ENCODE data around the gene TSC22D2. TPM values are rescaled to one million over a fixed set of nuclear protein-coding genes. Genes with fewer than 3 reads are reported as not detected.
A peak's percentile ranks its signal among the peaks of the same experiment; 100 is the strongest.
"Not testable (repeated sequence)": the region's sequence is repeated elsewhere in the genome, so short reads cannot be mapped to it uniquely, and the experiment has no call there.

The TSC22D2 gene
- total RNA-seq, 3 donors from 2014 or later = 21.8 to 35.5 (median 31.3) TPM

DNA sequence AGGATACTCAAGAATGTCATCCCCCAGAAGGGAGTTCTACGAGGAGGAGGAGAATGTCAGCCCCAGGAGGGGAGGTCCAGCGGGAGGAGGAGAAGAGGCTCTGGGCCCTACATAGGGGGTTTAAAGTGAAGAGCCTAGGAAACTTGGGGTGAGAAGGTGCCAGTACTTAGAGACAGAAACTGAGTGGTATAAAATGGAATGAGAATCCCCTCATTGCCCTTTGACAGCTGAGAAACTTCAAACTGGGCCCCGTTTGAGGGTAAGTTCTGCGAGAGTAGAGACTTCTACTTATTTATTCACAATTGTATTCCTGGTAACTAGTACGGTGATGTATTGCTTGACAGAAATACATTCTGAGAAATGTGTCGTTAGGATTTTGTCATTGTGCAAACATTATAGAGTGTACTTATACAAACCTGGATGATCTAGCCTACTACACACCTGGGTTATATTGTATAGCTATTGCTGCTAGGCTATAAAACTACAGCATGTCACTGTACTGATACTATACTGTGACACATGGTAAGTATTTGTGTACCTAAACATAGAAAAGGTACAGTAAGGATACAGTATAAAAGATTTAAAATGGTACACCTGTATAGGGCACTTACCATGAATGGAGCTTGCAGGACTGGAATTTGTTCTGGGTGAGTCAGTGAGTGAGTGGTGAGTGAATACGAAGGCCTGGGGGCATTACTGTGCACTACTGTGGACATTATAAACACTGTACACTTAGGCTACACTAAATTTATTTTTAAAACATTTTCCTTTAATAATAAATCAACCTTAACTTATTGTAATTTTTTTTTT is 62.0 kb downstream of the TSC22D2 start:
- intact Hi-C loops (cut with DNase I, micrococcal nuclease) = no loop called here
- peak in 1 of 3 donors; percentile 28 for DNase-seq
- Histone ChIP-seq H3K36me3 (ENCODE audit: low read depth) (no peaks in the 10 kb centered on the region), H3K9me3 (no peaks in the 10 kb centered on the region), H3K4me3 (no peak overlapping the region), H3K4me1 (ENCODE audit: low read depth) (peaks cover 8% of the 10 kb centered on the region)
- TF ChIP-seq, protein P1, sequence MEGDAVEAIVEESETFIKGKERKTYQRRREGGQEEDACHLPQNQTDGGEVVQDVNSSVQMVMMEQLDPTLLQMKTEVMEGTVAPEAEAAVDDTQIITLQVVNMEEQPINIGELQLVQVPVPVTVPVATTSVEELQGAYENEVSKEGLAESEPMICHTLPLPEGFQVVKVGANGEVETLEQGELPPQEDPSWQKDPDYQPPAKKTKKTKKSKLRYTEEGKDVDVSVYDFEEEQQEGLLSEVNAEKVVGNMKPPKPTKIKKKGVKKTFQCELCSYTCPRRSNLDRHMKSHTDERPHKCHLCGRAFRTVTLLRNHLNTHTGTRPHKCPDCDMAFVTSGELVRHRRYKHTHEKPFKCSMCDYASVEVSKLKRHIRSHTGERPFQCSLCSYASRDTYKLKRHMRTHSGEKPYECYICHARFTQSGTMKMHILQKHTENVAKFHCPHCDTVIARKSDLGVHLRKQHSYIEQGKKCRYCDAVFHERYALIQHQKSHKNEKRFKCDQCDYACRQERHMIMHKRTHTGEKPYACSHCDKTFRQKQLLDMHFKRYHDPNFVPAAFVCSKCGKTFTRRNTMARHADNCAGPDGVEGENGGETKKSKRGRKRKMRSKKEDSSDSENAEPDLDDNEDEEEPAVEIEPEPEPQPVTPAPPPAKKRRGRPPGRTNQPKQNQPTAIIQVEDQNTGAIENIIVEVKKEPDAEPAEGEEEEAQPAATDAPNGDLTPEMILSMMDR (IDR thresholded peaks at IDR 0.05) = no peak
- peak; percentile 96 for ATAC-seq

DNA sequence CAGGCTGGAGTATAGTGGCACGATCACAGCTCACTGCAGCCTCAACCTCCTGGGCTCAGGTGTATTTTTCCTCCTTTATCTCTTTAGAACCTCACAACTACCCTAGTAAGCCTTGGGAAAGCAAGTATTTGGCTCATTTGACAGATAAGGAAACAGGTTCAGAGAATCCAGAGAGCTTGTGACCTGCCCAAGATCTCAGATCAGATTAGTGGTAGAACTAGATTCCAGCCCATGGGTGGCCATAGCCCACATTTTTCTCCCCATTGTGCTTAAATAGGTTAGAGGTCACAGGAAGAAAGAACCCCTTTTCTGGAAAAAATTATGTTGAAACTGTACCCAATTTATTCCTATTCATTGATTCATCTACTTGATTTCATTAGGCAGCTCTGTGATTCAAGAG is 64.3 kb downstream of the TSC22D2 start:
- intact Hi-C loops (cut with DNase I, micrococcal nuclease) = no loop called here
- peaks cover 8% of the 10 kb centered on the region for H3K4me1 ChIP-seq (ENCODE audit: low read depth)
- no peak for DNase-seq
- no peaks in the 10 kb centered on the region for H3K36me3 ChIP-seq (ENCODE audit: low read depth)
- no peak for ATAC-seq
- no peak overlapping the region for H3K4me3 ChIP-seq
- peaks cover 4% of the 10 kb centered on the region for H3K9me3 ChIP-seq
- TF ChIP-seq, protein P1 (IDR thresholded peaks at IDR 0.05) = no peak

DNA sequence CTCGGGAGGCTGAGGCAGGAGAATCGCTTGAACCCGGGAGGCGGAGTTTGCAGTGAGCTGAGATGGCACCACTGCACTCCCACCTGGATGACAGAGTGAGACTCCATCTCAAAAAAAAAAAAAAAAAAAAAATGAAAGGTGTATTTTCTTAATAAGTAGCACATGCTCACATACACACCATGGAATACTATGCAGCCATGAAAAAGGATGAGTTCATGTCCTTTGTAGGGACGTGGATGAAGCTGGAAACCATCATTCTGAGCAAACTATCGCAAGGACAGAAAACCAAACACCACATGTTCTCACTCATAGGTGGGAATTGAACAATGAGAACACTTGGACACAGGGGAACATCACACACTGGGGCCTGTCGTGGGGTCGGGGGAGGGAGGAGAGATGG is 65.1 kb downstream of the TSC22D2 start:
- intact Hi-C loops (cut with DNase I, micrococcal nuclease); H3K9me3 ChIP-seq; H3K4me3 ChIP-seq; H3K36me3 ChIP-seq (ENCODE audit: low read depth); ATAC-seq; DNase-seq; H3K4me1 ChIP-seq (ENCODE audit: low read depth): not testable (repeated sequence)

DNA sequence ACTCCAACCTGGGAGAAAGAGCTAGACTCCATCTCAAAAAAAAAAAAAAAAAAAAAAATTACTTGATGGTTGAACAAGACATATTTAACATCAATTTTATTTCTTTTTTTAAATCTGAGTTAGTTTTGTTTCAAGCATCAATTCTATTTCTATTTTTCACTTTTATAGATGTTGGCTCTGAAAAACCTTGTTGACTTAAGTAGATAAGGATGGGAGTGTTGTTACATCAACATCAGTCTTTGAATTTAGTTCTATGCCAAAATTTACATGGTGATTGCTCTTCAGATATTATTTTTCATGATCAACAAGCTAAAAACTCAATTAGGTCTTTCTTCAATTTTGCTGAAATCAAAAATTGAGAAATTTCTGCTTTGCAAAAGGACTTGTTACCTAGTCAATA is 71.3 kb downstream of the TSC22D2 start:
- intact Hi-C loops (cut with DNase I, micrococcal nuclease) = no loop called here
- TF ChIP-seq, protein P1 (IDR thresholded peaks at IDR 0.05) = no peak
- no peaks in the 10 kb centered on the region for H3K4me1 ChIP-seq (ENCODE audit: low read depth)
- no peaks in the 10 kb centered on the region for H3K36me3 ChIP-seq (ENCODE audit: low read depth)
- ATAC-seq = no peak
- peaks cover 7% of the 10 kb centered on the region for H3K9me3 ChIP-seq
- DNase-seq = no peak
- no peak overlapping the region for H3K4me3 ChIP-seq

DNA sequence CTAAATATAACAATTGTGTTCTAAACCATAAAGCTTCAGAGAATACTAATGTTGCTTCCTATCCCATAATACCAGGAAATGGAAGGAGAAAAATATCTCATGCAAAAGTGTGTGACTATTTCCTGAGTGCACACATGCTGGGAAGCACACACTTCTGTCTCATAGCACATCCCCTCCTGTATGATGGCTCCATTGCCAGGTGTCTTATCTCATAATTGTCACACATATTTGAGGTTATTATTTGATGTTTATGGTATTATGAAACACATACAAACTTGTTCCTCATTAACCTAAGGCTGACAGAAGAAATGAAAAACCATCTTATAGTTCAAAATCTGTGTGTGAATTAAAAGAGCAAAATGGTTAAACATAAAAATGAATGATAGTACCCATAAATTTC is 72.8 kb downstream of the TSC22D2 start:
- intact Hi-C loops (cut with DNase I, micrococcal nuclease) = no loop called here
- H3K4me1 ChIP-seq (ENCODE audit: low read depth) = no peaks in the 10 kb centered on the region
- ATAC-seq = peak; percentile 61
- peaks cover 11% of the 10 kb centered on the region for H3K9me3 ChIP-seq
- TF ChIP-seq, protein P1 (IDR thresholded peaks at IDR 0.05) = no peak
- H3K4me3 ChIP-seq = no peak overlapping the region
- no peaks in the 10 kb centered on the region for H3K36me3 ChIP-seq (ENCODE audit: low read depth)
- no peak for DNase-seq

DNA sequence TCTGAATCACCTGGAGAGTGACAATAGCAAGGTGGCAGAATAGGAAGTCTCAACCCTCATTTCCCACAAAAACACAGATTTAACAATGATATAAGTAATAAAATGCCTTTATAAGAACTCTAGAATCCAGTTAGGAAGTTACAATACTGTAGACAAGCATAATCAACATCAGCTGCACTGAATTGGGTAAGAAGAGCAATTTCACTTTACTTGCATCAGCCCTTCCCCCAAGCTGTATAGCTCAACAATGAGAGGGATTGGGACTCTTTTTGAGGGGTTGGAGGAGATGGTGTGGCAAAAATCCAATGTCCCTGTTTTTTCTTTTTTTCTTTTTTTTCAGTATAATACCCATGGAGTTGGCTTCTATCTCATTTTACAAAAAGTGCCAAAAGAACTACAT is 75.1 kb downstream of the TSC22D2 start:
- intact Hi-C loops (cut with DNase I, micrococcal nuclease) = no loop called here
- DNase-seq (no peak), ATAC-seq (no peak)
- no peaks in the 10 kb centered on the region for H3K4me1 ChIP-seq (ENCODE audit: low read depth)
- no peaks in the 10 kb centered on the region for H3K36me3 ChIP-seq (ENCODE audit: low read depth)
- H3K9me3 ChIP-seq = peaks cover 7% of the 10 kb centered on the region
- no peak overlapping the region for H3K4me3 ChIP-seq
- TF ChIP-seq, protein P1 (IDR thresholded peaks at IDR 0.05) = no peak
